ENCODE measurements around the gene ZNF469.

The ZNF469 gene

DNA sequence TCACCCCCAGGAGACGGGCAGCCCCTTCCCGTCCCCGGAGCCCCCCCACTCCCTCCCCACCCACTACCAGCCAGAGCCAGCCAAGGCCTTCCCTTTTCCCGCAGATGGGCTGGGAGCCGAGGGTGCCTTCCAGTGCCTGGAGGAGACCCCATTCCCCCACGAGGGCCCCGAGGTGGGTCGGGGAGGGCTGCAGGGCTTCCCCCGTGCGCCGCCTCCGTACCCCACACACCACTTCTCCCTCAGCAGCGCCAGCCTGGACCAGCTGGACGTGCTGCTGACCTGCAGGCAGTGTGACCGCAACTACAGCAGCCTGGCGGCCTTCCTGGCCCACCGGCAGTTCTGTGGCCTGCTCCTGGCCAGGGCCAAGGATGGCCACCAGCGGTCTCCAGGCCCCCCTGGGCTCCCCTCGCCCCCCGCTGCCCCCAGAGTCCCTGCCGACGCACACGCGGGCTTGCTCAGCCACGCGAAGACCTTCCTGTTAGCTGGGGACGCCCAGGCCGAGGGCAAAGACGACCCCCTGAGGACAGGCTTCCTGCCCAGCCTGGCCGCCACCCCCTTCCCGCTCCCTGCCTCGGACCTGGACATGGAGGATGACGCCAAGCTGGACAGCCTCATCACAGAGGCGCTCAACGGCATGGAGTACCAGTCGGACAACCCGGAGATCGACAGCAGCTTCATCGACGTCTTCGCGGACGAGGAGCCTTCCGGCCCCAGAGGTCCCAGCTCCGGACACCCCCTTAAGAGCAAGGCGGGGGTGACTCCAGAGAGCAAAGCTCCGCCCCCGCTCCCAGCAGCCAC, 46.8 kb downstream of the ZNF469 start:
- no peak for DNase-seq

DNA sequence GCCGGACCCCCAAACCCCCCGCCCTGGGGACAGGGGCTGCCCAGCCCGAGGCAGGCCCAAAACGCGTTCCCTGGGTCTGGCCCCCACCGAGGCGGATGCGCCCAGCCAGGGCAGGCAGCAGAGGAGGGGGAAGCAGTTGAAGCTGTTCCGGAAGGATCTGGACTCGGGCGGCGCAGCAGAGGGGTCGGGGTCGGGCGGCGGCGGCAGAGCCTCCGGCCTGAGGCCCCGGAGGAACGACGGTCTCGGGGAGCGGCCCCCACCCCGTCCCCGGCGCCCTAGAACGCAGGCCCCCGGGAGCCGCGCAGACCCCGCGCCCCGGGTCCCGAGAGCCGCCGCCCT, 47.4 kb downstream of the ZNF469 start:
- no peak for DNase-seq

DNA sequence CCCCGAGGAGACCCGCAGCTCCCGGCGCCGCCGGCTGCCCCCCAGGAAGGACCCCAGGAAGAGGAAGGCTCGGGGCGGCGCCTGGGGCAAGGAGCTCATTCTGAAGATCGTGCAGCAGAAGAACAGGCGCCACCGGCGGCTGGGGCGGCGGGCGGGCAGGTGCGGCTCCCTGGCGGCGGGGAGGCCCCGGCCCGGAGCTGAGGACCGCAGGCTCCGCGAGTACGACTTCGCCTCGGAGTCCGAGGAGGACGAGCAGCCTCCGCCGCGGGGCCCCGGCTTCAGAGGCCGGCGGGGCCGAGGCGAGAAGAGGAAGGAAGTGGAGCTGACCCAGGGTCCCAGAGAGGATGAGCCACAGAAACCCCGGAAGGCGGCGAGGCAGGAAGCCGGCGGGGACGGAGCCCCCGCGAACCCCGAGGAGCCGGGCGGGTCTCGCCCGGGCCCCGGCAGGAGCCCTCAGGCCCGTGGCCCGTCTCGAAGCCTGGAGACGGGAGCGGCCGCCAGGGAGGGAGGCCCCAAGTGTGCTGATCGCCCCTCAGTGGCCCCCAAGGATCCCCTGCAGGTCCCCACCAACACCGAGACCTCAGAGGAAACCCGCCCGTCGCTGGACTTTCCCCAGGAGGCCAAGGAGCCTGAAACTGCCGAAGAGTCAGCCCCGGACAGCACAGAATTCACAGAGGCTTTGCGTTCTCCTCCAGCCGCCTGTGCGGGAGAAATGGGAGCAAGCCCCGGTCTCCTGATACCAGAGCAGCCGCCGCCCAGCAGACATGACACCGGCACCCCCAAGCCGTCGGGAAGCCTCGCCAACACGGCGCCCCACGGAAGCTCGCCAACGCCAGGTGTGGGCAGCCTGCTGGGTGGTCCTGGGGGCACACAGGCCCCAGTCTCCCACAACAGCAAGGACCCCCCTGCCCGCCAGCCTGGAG, 48.0 kb downstream of the ZNF469 start:
- DNase-seq = peak; percentile 6

DNA sequence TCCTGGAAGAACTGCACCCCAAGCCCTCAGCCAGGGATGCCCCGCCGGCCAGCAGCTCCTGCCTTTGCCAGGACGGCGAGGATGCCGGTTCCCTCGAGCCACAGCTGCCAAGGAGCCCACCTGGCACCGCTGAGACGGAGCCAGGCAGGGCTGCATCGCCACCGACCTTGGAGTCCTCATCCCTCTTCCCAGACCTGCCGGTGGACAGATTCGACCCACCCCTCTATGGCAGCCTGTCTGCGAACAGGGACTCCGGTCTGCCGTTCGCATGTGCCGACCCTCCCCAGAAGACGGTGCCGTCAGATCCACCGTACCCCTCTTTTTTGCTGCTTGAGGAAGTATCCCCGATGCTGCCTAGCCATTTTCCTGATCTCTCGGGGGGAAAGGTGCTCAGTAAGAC, 48.9 kb downstream of the ZNF469 start:
- DNase-seq = no peak

DNA sequence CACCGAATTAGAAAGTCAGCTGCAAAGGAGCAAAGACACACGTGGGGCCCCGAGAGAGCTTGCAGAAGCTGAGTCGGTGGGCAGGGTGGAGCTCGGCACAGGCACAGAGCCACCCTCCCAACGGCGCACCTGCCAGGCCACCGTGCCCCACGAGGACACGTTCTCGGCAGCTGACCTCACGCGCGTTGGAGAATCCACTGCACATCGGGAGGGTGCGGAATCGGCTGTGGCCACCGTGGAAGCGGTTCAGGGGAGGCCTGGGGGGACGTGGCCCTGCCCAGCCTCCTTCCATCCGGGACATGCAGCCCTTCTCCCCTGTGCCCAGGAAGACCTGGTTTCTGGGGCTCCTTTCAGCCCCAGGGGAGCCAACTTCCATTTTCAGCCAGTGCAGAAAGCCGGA, 49.4 kb downstream of the ZNF469 start:
- DNase-seq = no peak
